OCI-LY3 (cell line): ENCODE results near the gene DNAH14.
"Not testable (repeated sequence)": the region's sequence is repeated elsewhere in the genome, so short reads cannot be mapped to it uniquely, and the experiment has no call there.

ENCODE experiments used
- CTCF ChIP-seq: fragments of 200-600, 300-600 bp; sonication (generic); IDR thresholded peaks from 2 replicates; pipeline ENCODE4 v1.5.1; 2014; ENCODE audit warnings: antibody characterized with exemption, low read length, low read depth
- EZH2phosphoT487 ChIP-seq: fragments of 200-600 bp; shearing (Covaris generic); IDR thresholded peaks from 2 replicates; pipeline ENCODE4 v1.6.1; 2018; ENCODE audit warnings: antibody characterized with exemption, mixed run types, low read depth

GRCh38 chr1:224991550-224991949, 62.1 kb downstream of the DNAH14 start:
- TF ChIP-seq CTCF, EZH2phosphoT487: not testable (repeated sequence)
